CD4-positive, alpha-beta T cell treated with Interleukin-12 subunit alpha and Interleukin-12 subunit beta, for 1 hour (primary cell): ENCODE data around the gene RAB40C.
A peak's percentile ranks its signal among the peaks of the same experiment; 100 is the strongest.

Source experiments
- DNase-seq: peaks from one replicate; pipeline ENCODE4 v3.0.0-alpha.2; 2020

RAB40C gene

DNA sequence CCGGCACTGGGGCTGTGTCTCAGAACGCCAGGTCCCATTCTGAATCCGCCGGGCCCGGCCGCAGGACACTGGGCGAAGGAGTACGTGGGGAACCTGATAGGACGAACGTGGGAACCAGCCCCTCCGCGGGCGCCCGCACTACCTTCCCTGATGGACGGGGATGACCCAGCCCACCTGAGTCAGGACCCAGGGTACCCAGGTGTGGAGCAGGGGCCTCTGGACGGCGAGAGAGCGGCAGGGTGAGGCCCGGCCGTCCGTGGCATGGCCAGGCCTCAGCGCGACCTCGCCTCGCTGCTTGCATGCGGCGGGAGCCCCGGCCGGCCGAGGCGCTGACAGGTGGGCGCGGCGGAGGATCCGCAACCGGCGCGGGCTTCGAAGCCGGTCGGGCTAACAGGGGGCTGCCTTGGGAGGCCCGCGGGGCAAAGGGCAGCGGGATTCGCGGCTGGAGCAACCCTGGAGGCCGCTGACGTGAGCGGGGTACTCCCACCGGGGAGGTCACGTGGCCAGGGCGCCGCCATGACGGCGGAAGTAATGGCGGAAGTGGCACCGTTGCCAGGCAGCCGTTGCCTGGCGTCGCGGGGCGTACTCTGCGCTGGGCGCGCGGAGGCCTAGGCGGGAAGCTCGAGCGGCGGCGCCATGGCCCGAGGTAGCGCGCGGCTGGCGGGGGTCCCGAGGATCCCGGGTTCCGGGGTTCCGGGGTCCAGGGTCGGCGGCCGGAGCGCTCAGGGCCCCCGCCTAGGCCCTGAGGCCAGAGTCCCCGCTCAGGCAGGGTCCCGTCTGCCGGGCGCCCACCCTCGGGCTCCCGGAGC, 59.1 kb downstream of the RAB40C start, which contains the start of gene WDR90:
TSS of gene WDR90 (plus strand) at position 585 of the 809 bp plus-strand sequence. CDS start at position 637, 52 bp downstream.
- peak; percentile 90 for DNase-seq

DNA sequence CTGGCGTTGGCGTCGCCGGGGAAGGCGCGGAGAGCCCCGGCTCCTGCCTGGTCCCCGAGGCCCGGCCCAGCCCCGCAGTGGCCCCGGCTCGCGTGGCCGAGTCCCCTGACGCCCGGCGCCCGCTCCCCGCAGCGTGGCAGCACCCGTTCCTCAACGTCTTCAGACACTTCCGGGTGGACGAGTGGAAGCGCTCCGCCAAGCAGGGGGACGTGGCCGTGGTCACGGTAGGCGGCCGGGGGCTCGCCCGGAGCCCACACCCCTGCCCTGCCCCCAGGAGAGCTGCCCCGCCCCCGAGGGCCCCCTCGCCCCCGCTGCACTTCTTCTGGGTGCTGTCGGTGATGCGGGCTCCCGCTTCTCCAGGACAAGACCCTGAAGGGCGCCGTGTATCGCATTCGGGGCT, 59.8 kb downstream of the RAB40C start:
- DNase-seq, result no peak

DNA sequence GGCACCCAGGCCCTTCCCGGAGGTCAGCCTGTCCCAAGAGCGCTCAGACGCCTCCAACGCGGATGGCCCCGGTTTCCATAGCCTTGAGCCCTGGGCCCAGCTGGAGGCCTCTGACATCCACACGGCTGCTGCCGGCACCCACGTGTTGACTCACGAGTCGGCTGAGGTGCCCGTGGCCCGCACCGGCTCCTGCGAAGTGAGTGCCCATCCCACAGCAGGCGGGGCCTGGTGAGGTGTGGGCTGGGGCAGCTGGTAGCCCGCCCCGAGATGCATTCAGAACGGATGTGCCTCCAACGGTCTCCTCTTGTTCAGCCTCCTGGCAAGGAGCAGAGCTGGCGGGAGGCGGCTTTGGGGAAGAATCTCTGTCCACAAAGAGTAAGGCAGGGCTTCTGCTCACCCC, 62.0 kb downstream of the RAB40C start:
- no peak for DNase-seq

DNA sequence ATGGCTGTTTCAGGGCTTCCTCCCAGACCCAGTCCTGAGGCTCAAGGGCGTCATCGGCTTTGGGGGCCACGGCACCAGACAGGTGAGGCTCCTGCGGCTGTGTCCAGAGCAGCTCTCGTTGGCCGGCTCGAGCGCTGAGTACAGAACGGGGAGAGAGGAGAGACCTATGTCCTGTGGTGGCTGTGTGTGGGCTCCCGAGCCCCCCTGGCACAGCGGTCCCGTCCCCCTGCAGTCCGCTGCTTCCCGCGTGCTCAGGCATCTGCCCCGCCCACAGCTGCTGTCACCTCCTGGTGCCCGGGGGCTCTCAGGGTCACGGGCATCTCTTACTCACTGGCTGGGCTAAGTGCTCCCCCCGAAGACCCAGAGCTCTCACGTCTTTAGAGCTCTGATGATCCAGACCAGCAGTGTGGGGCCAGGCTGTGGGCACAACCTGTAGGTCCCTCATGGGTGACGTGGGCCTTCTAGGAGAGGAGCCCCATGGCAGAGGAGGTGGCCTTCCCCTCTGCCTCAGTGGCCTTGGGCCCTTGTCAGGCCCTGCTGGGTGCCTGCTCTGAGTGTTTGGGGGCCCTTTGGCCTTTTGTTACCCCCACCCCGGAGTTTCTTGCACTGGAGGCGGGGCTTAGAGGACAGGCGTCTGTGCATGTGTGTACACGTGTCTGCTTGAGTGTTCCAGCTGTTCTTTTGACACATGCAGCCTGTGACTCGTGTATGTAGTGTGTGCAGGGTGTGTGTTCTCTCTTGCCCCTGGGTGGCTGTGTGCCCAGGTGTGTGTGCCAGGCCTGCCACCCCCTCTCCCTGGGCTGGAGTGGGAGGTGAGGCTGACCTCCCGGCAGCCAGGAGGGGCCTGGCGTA, 62.8 kb downstream of the RAB40C start:
- DNase-seq, result no peak

DNA sequence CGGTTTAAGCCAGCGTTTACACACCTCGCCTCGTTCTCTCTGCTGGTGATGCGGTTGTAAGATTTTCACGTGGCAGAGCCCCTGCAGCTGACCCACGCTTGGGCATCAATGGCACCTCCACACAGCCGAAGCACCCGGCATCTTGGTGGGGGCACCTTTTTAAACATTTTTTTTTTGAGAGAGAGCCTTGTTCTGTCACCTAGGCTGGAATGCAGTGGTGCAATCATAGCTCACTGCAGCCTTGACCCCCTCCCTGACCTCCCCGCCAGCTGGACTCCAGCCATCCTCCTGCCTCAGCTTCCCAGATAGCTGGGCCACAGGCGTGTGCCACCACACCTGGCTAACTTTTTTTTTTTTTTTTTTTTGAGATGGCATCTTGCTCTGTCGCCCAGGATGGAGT, 64.2 kb downstream of the RAB40C start:
- no peak for DNase-seq

DNA sequence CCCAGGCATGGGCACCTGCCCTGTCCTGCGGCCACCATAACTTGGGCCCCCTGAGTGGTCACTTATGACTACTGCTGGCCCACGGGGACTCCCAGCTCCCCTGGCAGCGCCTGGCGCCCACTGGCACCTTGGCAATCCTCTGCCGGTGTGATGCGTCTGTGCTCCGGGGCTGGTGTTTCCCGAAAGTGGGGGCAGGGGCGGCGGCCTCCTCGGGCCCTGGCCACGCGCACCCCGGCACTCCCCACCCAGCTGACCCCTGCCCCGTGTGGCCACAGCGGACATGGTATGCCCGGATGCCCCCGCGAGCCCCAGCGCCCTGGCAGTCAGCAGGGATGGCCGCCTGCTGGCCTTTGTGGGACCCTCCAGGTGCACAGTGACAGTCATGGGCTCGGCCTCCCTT, 67.6 kb downstream of the RAB40C start:
- no peak for DNase-seq

DNA sequence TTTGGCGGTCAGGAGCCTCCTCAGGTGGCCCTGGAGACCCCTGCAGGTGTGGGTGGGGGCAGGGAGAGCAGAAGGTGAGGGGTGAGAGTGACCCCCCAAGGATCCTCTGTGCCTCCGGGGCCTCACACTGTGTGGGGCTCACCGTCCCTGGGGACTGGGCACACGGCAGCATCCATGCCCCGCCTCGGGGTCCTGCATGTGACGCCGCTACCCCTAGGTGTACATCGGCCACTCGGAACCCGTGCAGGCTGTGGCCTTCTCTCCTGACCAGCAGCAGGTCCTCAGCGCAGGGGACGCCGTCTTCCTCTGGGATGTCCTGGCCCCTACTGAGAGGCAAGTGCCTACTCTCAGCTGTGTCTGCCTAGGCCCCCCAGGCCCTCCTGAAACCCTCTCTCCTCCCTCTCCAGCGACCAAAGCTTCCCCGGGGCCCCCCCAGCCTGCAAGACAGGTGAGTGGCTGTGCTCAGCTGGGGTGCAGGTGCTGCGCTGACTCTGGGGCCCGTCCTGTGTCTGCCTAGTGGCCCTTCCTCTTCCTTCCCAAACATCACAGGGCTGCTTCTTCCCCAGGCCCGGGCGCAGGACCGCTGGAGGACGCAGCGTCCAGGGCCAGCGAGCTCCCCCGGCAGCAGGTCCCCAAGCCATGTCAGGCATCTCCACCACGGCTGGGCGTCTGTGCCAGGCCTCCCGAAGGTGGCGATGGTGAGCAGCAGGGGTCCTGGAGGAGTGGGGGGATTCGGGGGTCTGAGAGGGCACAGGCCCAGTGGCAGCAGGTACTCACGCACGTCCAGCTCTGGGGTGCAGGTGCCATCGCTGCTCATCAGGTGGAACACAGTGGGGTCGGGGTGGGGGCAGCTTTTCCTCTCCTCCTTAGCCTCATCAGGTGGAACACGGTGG, 69.1 kb downstream of the RAB40C start:
- no peak for DNase-seq

DNA sequence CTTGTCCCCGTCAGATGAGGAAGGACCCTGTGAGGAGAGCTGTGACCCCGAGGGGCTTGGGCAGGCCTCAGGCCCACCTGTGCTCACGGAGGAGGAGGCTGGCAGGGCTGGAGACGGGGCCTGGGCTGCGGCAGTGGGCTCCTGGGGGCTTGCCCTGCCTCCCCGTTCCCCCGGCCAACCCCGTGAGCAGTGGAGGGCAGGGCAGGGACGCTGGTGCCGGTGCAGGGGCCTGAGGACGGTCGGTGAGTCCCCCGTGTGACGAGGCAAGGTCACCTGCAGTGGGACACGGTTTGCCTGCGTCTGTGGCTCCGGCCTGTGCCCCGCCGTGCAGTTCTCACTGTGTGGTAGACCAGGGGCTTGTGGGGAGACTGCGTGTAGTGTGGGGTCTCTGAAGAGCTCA, 69.8 kb downstream of the RAB40C start:
- no peak for DNase-seq

DNA sequence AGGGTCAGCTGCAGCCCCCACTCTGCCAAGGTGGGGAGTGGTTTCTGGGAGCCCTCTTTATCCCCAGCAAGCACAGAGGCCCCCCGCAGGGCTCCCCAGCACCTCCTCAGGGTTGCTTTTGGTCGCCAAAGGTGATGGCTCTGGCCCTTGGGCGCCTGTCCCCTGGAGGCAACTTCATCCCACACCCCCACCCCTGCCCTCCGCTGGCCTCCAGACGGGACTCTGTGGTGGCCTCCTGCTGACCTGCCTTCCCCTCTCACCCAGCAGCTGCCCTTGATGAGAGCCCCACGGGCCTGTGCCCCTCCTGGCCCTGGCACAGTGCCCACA, 70.2 kb downstream of the RAB40C start:
- DNase-seq, result no peak

DNA sequence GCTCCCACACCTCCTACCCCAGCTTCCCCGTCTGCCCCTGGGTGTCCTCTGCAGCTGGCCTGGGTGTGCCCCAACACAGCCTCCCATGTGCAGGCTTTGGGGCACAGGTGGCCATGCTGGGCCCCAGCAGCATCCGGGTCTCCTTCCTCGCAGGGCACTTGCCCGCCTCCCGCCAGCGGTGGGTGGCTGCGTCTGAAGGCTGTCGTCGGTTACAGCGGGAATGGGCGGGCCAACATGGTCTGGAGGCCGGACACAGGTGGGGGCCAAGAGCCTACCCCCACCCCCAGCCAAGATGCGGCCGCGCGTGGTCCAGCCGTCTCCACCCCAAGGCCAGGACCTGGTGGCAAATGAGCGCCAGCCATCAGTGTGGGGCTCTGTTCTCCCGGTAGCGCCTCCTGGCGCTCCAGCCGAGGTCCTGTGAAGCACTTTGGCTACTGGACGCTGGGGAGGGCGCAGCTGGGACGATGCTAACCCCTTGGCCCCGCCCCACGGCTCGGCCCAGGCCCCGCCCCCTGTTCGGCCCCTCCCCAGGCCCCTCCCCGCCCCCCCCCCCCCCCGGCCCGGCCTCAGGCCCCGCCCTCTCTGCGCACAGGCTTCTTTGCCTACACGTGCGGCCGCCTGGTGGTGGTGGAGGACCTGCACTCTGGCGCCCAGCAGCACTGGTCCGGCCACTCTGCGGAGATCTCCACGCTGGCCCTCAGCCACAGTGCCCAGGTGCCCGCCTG, 70.8 kb downstream of the RAB40C start:
- peak; percentile 71 for DNase-seq

DNA sequence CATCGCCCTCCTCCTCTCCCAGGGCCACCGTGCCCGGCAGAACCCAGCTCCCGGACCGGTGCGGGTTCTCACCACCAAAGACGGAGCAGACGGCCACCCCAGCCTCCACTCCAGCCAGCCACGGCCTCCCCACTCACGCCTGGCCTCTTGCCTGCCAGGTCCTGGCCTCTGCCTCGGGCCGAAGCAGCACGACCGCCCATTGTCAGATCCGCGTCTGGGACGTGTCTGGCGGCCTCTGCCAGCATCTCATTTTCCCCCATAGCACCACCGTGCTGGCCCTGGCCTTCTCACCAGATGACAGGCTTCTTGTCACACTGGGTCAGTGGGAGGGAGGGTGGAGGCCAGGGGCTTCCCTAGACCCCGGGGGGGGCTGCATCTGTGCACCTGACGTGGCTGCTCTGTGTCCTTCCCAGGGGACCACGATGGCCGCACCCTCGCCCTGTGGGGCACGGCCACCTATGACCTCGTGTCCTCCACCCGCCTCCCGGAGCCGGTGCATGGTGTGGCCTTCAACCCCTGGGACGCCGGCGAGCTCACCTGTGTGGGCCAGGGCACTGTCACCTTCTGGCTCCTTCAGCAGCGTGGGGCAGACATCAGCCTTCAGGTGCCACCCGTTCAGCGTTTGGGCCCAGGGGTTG, 71.4 kb downstream of the RAB40C start:
- no peak for DNase-seq

DNA sequence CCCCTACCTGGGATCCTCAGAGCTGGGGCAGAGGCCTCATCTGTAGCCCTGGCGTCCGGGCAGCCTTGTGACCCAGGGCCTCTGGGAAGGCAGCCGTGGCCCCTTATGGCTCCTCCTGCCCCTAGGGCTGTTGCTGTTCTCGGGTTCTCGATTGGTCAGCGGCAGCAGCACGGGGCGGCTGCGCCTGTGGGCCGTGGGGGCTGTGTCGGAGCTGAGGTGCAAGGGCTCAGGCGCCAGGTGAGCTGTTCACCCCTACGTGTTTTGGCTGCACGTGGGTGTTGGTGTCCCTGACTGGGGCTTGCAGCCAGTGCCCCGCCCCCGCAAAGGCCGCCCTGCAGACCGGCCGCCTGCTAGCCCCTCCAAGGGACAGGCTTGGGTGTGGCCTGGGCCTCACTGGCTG, 72.2 kb downstream of the RAB40C start:
- no peak for DNase-seq

DNA sequence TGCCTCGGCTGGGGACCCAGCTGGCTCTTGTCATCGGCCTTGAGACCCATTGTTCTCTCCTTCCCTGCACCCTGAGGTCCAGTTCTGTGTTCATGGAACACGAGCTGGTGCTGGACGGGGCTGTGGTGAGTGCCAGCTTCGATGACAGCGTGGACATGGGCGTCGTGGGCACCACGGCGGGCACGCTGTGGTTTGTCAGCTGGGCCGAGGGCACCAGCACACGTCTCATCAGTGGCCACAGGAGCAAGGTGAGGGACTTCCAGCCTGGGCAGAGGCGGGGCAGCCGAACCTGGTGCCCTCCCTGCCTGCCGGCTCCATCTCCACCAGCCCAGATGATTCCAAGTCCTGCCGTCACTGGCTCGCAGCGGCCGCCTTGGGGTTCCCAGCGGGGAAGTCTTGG, 72.7 kb downstream of the RAB40C start:
- DNase-seq, result no peak

DNA sequence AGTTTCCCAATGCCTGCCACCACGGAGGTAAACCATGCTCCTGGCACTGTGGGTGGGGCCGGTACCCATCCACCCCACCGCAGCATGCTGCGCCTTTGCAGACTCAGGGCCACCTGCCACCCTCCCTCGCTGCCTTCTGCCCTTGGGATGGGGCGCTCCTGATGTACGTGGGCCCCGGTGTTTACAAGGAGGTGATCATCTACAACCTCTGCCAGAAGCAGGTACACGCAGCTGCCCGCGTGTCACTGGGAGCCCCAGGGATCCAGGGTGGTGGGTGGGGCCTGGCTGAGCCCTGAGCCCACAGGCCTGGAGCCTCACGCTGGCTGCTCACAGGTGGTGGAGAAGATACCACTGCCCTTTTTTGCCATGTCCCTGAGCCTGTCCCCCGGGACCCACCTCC, 76.7 kb downstream of the RAB40C start:
- no peak for DNase-seq

DNA sequence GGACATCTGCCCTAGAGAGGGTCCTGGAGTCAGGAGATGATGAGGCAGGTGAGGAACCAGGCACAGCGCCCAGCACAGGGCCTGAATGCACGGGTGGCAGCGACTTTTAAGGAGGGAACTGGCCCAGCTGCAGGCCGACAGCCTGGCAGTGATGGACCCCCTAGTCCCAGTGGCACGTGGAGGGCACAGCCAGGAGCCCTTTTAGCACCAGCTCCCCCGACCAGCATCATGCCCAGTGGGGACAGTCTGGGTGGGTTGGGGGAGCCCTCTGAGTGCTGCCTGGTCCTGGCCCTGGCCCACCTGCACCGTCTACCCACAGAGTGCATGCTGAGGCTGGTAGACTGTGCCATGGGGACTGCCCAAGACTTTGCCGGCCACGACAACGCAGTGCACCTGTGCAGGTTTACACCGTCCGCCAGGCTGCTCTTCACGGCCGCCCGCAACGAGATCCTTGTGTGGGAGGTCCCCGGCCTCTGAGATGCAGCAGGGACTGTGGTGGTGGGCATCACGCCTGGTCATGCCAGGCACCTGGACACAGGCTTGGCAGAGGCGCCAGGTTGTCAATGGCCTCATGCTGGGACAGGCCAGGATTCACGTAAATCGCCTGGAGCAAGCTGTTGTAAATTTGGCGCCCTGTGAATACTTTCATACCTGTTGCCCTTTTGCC, 77.4 kb downstream of the RAB40C start:
- no peak for DNase-seq

DNA sequence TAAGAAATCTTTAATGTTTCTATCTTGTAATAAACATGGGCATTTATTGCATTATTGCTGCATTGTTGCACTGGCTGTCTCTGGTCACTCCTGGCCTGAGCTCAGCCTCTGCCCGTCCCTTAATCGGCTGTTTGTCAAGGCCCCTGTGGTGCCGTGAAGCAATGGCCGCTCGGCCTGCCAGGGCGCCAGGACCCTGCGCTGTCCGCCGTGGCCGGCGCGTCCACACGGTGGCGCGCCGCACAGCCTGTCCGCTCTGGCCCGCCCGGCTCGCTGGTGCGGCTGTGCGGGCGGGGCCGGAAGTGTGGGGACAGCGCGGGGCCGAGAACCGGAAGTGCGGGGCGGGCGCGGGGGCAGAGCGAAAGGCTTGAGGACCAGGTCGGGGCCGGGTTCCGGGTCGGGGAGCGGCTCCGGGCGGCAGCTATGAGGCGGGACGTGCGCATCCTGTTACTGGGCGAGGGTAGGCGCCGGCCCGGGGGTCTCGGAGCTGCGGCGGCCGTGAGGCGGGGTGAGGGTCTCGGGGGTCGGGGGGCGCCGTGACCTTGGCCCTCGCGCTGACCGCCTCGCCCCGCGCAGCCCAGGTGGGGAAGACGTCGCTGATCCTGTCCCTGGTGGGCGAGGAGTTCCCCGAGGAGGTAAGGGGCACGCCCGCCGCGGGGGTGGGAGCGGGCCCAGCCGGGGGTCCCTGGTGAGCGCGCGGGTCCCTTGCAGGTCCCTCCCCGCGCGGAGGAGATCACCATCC, 78.1 kb downstream of the RAB40C start, which contains the start of gene RHOT2:
TSS of gene RHOT2 (plus strand) at position 353 of the 739 bp plus-strand sequence. CDS start at position 421, 68 bp downstream.
- DNase-seq, result peak; percentile 94

DNA sequence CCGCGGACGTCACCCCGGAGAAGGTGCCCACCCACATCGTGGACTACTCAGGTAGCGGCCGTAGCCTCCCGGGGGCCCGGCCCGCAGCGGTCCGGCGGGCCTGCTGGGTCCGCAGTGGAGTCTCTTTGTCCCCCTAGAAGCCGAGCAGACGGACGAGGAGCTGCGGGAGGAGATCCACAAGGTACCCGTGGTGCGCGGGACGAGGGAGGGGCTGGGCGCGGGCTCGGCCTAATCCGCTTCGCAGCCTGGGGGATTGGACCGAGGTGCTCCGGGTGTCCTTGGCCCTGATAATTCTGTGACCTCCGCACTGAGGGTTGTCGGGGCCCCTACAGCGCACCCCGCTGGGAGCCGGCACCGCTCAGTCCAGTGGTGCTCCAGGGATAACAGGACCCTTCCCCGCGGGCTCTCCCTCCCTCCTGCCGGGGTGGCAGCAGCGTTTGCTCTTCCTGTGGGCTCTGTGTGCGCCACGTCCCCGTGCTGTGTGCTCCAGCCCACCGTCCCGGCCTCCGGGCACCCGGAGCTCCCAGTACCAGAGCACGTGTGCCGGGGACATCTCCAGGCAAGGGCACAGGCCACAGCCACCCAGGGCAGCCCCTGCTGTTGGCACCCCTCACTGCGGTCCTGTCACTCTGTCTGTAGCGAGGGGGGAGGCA, 78.8 kb downstream of the RAB40C start:
- DNase-seq, result no peak

DNA sequence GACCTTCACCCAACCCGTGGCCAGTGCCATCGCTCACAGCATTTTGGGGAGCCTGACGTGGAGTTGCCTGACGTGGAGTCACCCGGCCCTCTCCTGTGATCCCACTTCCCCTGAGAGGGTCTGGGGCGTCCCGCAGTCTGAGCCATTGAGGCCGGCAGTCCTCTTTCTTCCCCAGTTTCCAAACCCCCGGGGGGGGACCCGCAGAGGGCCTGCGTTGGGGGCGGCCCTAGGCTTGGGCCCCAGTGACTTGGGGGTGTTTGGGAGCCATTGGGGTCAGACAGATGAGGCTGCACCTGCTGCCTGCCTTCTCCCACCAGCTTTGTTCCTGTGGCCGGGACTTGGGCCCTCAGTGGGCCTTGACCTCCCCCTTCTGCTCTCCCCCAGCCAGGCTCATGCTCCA, 79.8 kb downstream of the RAB40C start:
- no peak for DNase-seq

DNA sequence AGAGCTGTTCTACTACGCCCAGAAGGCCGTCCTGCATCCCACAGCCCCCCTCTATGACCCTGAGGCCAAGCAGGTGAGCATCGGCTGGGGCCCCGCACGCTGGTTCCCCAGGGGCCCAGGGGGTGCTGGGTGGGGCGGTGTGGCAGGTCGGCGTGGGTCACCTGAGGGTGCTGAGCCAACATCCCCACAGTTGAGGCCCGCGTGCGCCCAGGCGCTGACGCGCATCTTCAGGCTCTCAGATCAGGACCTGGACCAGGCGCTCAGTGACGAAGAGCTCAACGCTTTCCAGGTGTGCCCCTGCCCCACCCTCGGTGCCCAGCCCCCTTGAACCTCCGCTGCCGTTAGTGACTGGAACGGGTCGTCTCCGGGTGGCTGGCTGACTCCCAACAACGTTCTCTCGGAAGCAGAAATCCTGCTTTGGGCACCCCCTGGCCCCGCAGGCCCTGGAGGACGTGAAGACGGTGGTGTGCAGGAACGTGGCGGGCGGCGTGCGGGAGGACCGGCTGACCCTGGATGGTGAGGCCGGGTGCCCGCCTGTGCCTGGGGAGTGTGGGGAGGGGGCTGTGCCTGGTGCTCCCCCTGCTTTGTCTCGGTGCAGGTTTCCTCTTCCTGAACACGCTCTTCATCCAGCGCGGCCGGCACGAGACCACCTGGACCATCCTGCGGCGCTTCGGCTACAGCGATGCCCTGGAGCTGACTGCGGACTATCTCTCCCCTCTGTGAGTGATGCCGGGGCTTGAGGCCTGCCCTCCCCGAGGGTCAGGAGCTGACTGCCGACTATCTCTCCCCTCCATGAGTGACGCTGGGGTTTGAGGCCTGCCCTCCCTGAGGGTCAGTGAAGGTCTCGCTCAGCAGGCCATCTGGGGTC, 80.9 kb downstream of the RAB40C start:
- no peak for DNase-seq
